ENCODE results near the gene VWF. TPM values are rescaled to one million over a fixed set of nuclear protein-coding genes. Genes with fewer than 3 reads are reported as not detected.

The VWF gene
- polyA plus RNA-seq, 2 donors: 14.8 to 38.4 TPM

- no peak overlapping the region for H3K27ac ChIP-seq (ENCODE audit: low read depth in 2 of 2, low read length in 1 of 2)
- H3K27me3 ChIP-seq (ENCODE audit: control insufficient read depth in 1 of 2, insufficient read depth in 2 of 2, low read length in 2 of 2): no peaks in the 10 kb centered on the region
- H3K4me1 ChIP-seq (ENCODE audit: control insufficient read depth in 2 of 2, insufficient read depth in 2 of 2, low read length in 1 of 2): no peaks in the 10 kb centered on the region
- 80 to 84% methylated on average over 21 to 34 of the region's 34 CpGs for WGBS, 2 donors
- no peaks in the 10 kb centered on the region for H3K36me3 ChIP-seq (ENCODE audit: control insufficient read depth in 2 of 2, insufficient read depth in 2 of 2, low read length in 1 of 2)
- H3K9me3 ChIP-seq (ENCODE audit: control insufficient read depth in 2 of 2, insufficient read depth in 1 of 2, low read depth in 1 of 2, low read length in 1 of 2): no peaks in the 10 kb centered on the region
- no peak overlapping the region for H3K4me3 ChIP-seq (ENCODE audit: low read depth in 1 of 2, low read length in 2 of 2)
These were observed 8.0 kb upstream of the VWF start for GRCh38 chr12:6132496-6132895.

- H3K27ac ChIP-seq (ENCODE audit: low read depth in 2 of 2, low read length in 1 of 2): peak overlapping the region in 1 of 2 donors; percentile 12
- H3K9me3 ChIP-seq (ENCODE audit: control insufficient read depth in 2 of 2, insufficient read depth in 1 of 2, low read depth in 1 of 2, low read length in 1 of 2): peaks cover 0 to 2% of the 10 kb centered on the region in 2 donors
- no peaks in the 10 kb centered on the region for H3K36me3 ChIP-seq (ENCODE audit: control insufficient read depth in 2 of 2, insufficient read depth in 2 of 2, low read length in 1 of 2)
- no peak overlapping the region for H3K4me3 ChIP-seq (ENCODE audit: low read depth in 1 of 2, low read length in 2 of 2)
- H3K27me3 ChIP-seq (ENCODE audit: control insufficient read depth in 1 of 2, insufficient read depth in 2 of 2, low read length in 2 of 2): no peaks in the 10 kb centered on the region
- H3K4me1 ChIP-seq (ENCODE audit: control insufficient read depth in 2 of 2, insufficient read depth in 2 of 2, low read length in 1 of 2): peaks cover 0 to 7% of the 10 kb centered on the region in 2 donors
- 75 to 78% methylated on average over 3 of the region's 3 CpGs for WGBS, 2 donors
These were observed 789 bp upstream of the VWF start for GRCh38 chr12:6125310-6125608.

- WGBS, 2 donors: 69 to 77% methylated on average over 9 of the region's 9 CpGs
- Histone ChIP-seq H3K27me3 (ENCODE audit: control insufficient read depth in 1 of 2, insufficient read depth in 2 of 2, low read length in 2 of 2) (no peaks in the 10 kb centered on the region), H3K27ac (ENCODE audit: low read depth in 2 of 2, low read length in 1 of 2) (peak overlapping the region; percentile 26 to 28), H3K4me3 (ENCODE audit: low read depth in 1 of 2, low read length in 2 of 2) (no peak overlapping the region), H3K36me3 (ENCODE audit: control insufficient read depth in 2 of 2, insufficient read depth in 2 of 2, low read length in 1 of 2) (no peaks in the 10 kb centered on the region), H3K4me1 (ENCODE audit: control insufficient read depth in 2 of 2, insufficient read depth in 2 of 2, low read length in 1 of 2) (peaks cover 0 to 7% of the 10 kb centered on the region in 2 donors), H3K9me3 (ENCODE audit: control insufficient read depth in 2 of 2, insufficient read depth in 1 of 2, low read depth in 1 of 2, low read length in 1 of 2) (peaks cover 0 to 2% of the 10 kb centered on the region in 2 donors)
These were observed 1.2 kb downstream of the VWF start for GRCh38 chr12:6123258-6123657.

GRCh38 chr12:6122201-6122600 is 2.3 kb downstream of the VWF start:
- 90 to 95% methylated on average over 4 of the region's 4 CpGs for WGBS, 2 donors
- peaks cover 0 to 7% of the 10 kb centered on the region in 2 donors for H3K4me1 ChIP-seq (ENCODE audit: control insufficient read depth in 2 of 2, insufficient read depth in 2 of 2, low read length in 1 of 2)
- peaks cover 0 to 2% of the 10 kb centered on the region in 2 donors for H3K9me3 ChIP-seq (ENCODE audit: control insufficient read depth in 2 of 2, insufficient read depth in 1 of 2, low read depth in 1 of 2, low read length in 1 of 2)
- H3K27me3 ChIP-seq (ENCODE audit: control insufficient read depth in 1 of 2, insufficient read depth in 2 of 2, low read length in 2 of 2): no peaks in the 10 kb centered on the region
- no peaks in the 10 kb centered on the region for H3K36me3 ChIP-seq (ENCODE audit: control insufficient read depth in 2 of 2, insufficient read depth in 2 of 2, low read length in 1 of 2)
- H3K27ac ChIP-seq (ENCODE audit: low read depth in 2 of 2, low read length in 1 of 2): no peak overlapping the region
- H3K4me3 ChIP-seq (ENCODE audit: low read depth in 1 of 2, low read length in 2 of 2): no peak overlapping the region

GRCh38 chr12:6120796-6121473 is 3.5 kb downstream of the VWF start:
- peaks cover 0 to 7% of the 10 kb centered on the region in 2 donors for H3K4me1 ChIP-seq (ENCODE audit: control insufficient read depth in 2 of 2, insufficient read depth in 2 of 2, low read length in 1 of 2)
- no peak overlapping the region for H3K4me3 ChIP-seq (ENCODE audit: low read depth in 1 of 2, low read length in 2 of 2)
- H3K27me3 ChIP-seq (ENCODE audit: control insufficient read depth in 1 of 2, insufficient read depth in 2 of 2, low read length in 2 of 2): no peaks in the 10 kb centered on the region
- H3K27ac ChIP-seq (ENCODE audit: low read depth in 2 of 2, low read length in 1 of 2): no peak overlapping the region
- no peaks in the 10 kb centered on the region for H3K36me3 ChIP-seq (ENCODE audit: control insufficient read depth in 2 of 2, insufficient read depth in 2 of 2, low read length in 1 of 2)
- H3K9me3 ChIP-seq (ENCODE audit: control insufficient read depth in 2 of 2, insufficient read depth in 1 of 2, low read depth in 1 of 2, low read length in 1 of 2): peaks cover 0 to 2% of the 10 kb centered on the region in 2 donors
- 81 to 86% methylated on average over 20 of the region's 20 CpGs for WGBS, 2 donors

GRCh38 chr12:6118891-6119568 is 5.4 kb downstream of the VWF start:
- H3K4me1 ChIP-seq (ENCODE audit: control insufficient read depth in 2 of 2, insufficient read depth in 2 of 2, low read length in 1 of 2): peaks cover 0 to 4% of the 10 kb centered on the region in 2 donors
- H3K4me3 ChIP-seq (ENCODE audit: low read depth in 1 of 2, low read length in 2 of 2): no peak overlapping the region
- no peaks in the 10 kb centered on the region for H3K9me3 ChIP-seq (ENCODE audit: control insufficient read depth in 2 of 2, insufficient read depth in 1 of 2, low read depth in 1 of 2, low read length in 1 of 2)
- 74 to 79% methylated on average over 9 of the region's 9 CpGs for WGBS, 2 donors
- no peaks in the 10 kb centered on the region for H3K27me3 ChIP-seq (ENCODE audit: control insufficient read depth in 1 of 2, insufficient read depth in 2 of 2, low read length in 2 of 2)
- no peaks in the 10 kb centered on the region for H3K36me3 ChIP-seq (ENCODE audit: control insufficient read depth in 2 of 2, insufficient read depth in 2 of 2, low read length in 1 of 2)
- peak overlapping the region in 1 of 2 donors; percentile 38 for H3K27ac ChIP-seq (ENCODE audit: low read depth in 2 of 2, low read length in 1 of 2)

- no peaks in the 10 kb centered on the region for H3K4me1 ChIP-seq (ENCODE audit: control insufficient read depth in 2 of 2, insufficient read depth in 2 of 2, low read length in 1 of 2)
- no peak overlapping the region for H3K4me3 ChIP-seq (ENCODE audit: low read depth in 1 of 2, low read length in 2 of 2)
- no peaks in the 10 kb centered on the region for H3K9me3 ChIP-seq (ENCODE audit: control insufficient read depth in 2 of 2, insufficient read depth in 1 of 2, low read depth in 1 of 2, low read length in 1 of 2)
- WGBS, 2 donors: 72 to 73% methylated on average over 14 of the region's 14 CpGs
- no peaks in the 10 kb centered on the region for H3K27me3 ChIP-seq (ENCODE audit: control insufficient read depth in 1 of 2, insufficient read depth in 2 of 2, low read length in 2 of 2)
- peak overlapping the region in 1 of 2 donors; percentile 55 for H3K27ac ChIP-seq (ENCODE audit: low read depth in 2 of 2, low read length in 1 of 2)
- H3K36me3 ChIP-seq (ENCODE audit: control insufficient read depth in 2 of 2, insufficient read depth in 2 of 2, low read length in 1 of 2): no peaks in the 10 kb centered on the region
These were observed 7.9 kb downstream of the VWF start for GRCh38 chr12:6116471-6117021.

- Histone ChIP-seq H3K4me1 (ENCODE audit: control insufficient read depth in 2 of 2, insufficient read depth in 2 of 2, low read length in 1 of 2) (no peaks in the 10 kb centered on the region), H3K4me3 (ENCODE audit: low read depth in 1 of 2, low read length in 2 of 2) (no peak overlapping the region), H3K36me3 (ENCODE audit: control insufficient read depth in 2 of 2, insufficient read depth in 2 of 2, low read length in 1 of 2) (no peaks in the 10 kb centered on the region), H3K9me3 (ENCODE audit: control insufficient read depth in 2 of 2, insufficient read depth in 1 of 2, low read depth in 1 of 2, low read length in 1 of 2) (no peaks in the 10 kb centered on the region), H3K27me3 (ENCODE audit: control insufficient read depth in 1 of 2, insufficient read depth in 2 of 2, low read length in 2 of 2) (no peaks in the 10 kb centered on the region), H3K27ac (ENCODE audit: low read depth in 2 of 2, low read length in 1 of 2) (peak overlapping the region in 1 of 2 donors; percentile 6)
- WGBS, 2 donors: 85% methylated on average over 6 of the region's 6 CpGs
These were observed 9.1 kb downstream of the VWF start for GRCh38 chr12:6115389-6115788.

- Histone ChIP-seq H3K27me3 (ENCODE audit: control insufficient read depth in 1 of 2, insufficient read depth in 2 of 2, low read length in 2 of 2) (no peaks in the 10 kb centered on the region), H3K9me3 (ENCODE audit: control insufficient read depth in 2 of 2, insufficient read depth in 1 of 2, low read depth in 1 of 2, low read length in 1 of 2) (no peaks in the 10 kb centered on the region), H3K4me3 (ENCODE audit: low read depth in 1 of 2, low read length in 2 of 2) (no peak overlapping the region), H3K36me3 (ENCODE audit: control insufficient read depth in 2 of 2, insufficient read depth in 2 of 2, low read length in 1 of 2) (no peaks in the 10 kb centered on the region), H3K27ac (ENCODE audit: low read depth in 2 of 2, low read length in 1 of 2) (no peak overlapping the region), H3K4me1 (ENCODE audit: control insufficient read depth in 2 of 2, insufficient read depth in 2 of 2, low read length in 1 of 2) (no peaks in the 10 kb centered on the region)
- WGBS, 2 donors: 79 to 83% methylated on average over 6 of the region's 6 CpGs
These were observed 10.0 kb downstream of the VWF start for GRCh38 chr12:6114476-6114870.
